HG02763 (cell line): ENCODE data around the gene BBLN.
"Not testable (repeated sequence)": the region's sequence is repeated elsewhere in the genome, so short reads cannot be mapped to it uniquely, and the experiment has no call there.

Experiments used
- ATAC-seq: cut with Tn5 transposase; IDR thresholded peaks from one replicate; pipeline ENCODE4 v1.9.1; 2021; ENCODE audit warnings: mild to moderate bottlenecking, moderate library complexity; ENCODE audit not compliant: unreplicated experiment

Gene BBLN

GRCh38 chr9:128162215-128163026, 2.4 kb downstream of the BBLN start:
- no peak for ATAC-seq

GRCh38 chr9:128163027-128163515, 3.0 kb downstream of the BBLN start:
- no peak for ATAC-seq

GRCh38 chr9:128163523-128164306, 3.6 kb downstream of the BBLN start:
- ATAC-seq, result no peak

GRCh38 chr9:128164307-128164885, 4.3 kb downstream of the BBLN start:
- ATAC-seq, result no peak

GRCh38 chr9:128166169-128166568, 6.1 kb downstream of the BBLN start:
- no peak for ATAC-seq

GRCh38 chr9:128167209-128167608, 7.1 kb downstream of the BBLN start:
- ATAC-seq, result no peak

GRCh38 chr9:128168731-128169308, 8.8 kb downstream of the BBLN start:
- no peak for ATAC-seq

- ATAC-seq, result no peak
These were observed 9.4 kb downstream of the BBLN start for GRCh38 chr9:128169492-128169891.

- ATAC-seq, result no peak
These were observed 9.9 kb downstream of the BBLN start for GRCh38 chr9:128169925-128170324.

GRCh38 chr9:128174062-128174461, 14.0 kb downstream of the BBLN start:
- no peak for ATAC-seq

- no peak for ATAC-seq
These were observed 15.1 kb downstream of the BBLN start for GRCh38 chr9:128175102-128175563.

- ATAC-seq, result no peak
These were observed 15.7 kb downstream of the BBLN start for GRCh38 chr9:128175726-128176125.

- no peak for ATAC-seq
These were observed 18.9 kb downstream of the BBLN start for GRCh38 chr9:128178806-128179431.

GRCh38 chr9:128180001-128180400, 19.9 kb downstream of the BBLN start:
- no peak for ATAC-seq

- ATAC-seq, result no peak
These were observed 20.4 kb downstream of the BBLN start for GRCh38 chr9:128180447-128180846.

GRCh38 chr9:128181480-128181879, 21.4 kb downstream of the BBLN start:
- not testable (repeated sequence) for ATAC-seq

GRCh38 chr9:128182893-128183588, 23.0 kb downstream of the BBLN start:
- no peak for ATAC-seq

- ATAC-seq, result no peak
These were observed 26.2 kb downstream of the BBLN start for GRCh38 chr9:128185979-128186965.

GRCh38 chr9:128187361-128187760, 27.3 kb downstream of the BBLN start:
- no peak for ATAC-seq
